SK-N-SH (cell line): Measurements from ENCODE around the gene TMEFF1. TPM values are rescaled to one million over a fixed set of nuclear protein-coding genes. Genes with fewer than 3 reads are reported as not detected.
A peak's percentile ranks its signal among the peaks of the same experiment; 100 is the strongest.

Source experiments
- CTCF ChIA-PET: fragments of 300-600, 350-600 bp; formaldehyde crosslinking; extraction: SDS; loops from one replicate; lab custom pipeline; 2021; lab: Yijun Ruan, JAX
- POLR2A ChIA-PET: fragments of 350-600 bp; sonication (Branson Sonifier 250); formaldehyde crosslinking; extraction: SDS; loops from one replicate; lab custom pipeline; 2020; ENCODE audit warnings: antibody characterized with exemption, inconsistent platforms; lab: Yijun Ruan, JAX
- DNase-seq: peaks from one replicate; pipeline ENCODE4 v3.0.0; 2012
- H2AFZ ChIP-seq: fragments of 200-600 bp; sonication (generic); 2 replicates; pipeline ENCODE4 v1.8.1; 2016; ENCODE audit warnings: antibody characterized with exemption, mild to moderate bottlenecking, low read depth
- H3F3A ChIP-seq: fragments of 200-600 bp; sonication (generic); replicated peaks from 2 replicates; pipeline ENCODE3; 2016; ENCODE audit warnings: antibody characterized with exemption, mild to moderate bottlenecking; ENCODE audit not compliant: insufficient read depth
- H3K27ac ChIP-seq, 2 experiments: fragments of 200-500 bp in 1 of 2; fragments of 200-600 bp in 1 of 2; sonication (Bioruptor generic) in 1 of 2; sonication (generic), shearing (Covaris generic) in 1 of 2; 2 replicates each; pipeline versions ENCODE4 v1.5.1 to v1.6.1; 2014 to 2016; ENCODE audit warnings: low read depth in 2 of 2, inconsistent platforms in 1 of 2, low read length in 1 of 2, mild to moderate bottlenecking in 1 of 2, mixed read lengths in 1 of 2
- H3K27me3 ChIP-seq: fragments of 200-600 bp; sonication (generic), shearing (Covaris generic); 2 replicates; pipeline ENCODE4 v1.6.1; 2016; ENCODE audit warnings: mixed run types; ENCODE audit not compliant: insufficient read depth
- H3K36me3 ChIP-seq, 2 experiments: fragments of 200-500 bp in 1 of 2; fragments of 200-600 bp in 1 of 2; sonication (Bioruptor generic) in 1 of 2; sonication (generic) in 1 of 2; replicated peaks in 1 of 2; 2 replicates each; pipeline versions ENCODE3 to v1.5.1; 2014 to 2016; ENCODE audit warnings: low read length in 1 of 2, mild to moderate bottlenecking in 1 of 2; ENCODE audit not compliant: insufficient read depth in 2 of 2, control insufficient read depth in 1 of 2
- H3K4me1 ChIP-seq, 2 experiments: fragments of 200-500 bp in 1 of 2; fragments of 200-600 bp in 1 of 2; sonication (Bioruptor generic) in 1 of 2; sonication (generic), shearing (Covaris generic) in 1 of 2; 2 replicates each; pipeline versions ENCODE4 v1.5.1 to v1.6.1; 2014 to 2016; ENCODE audit warnings: low read depth in 1 of 2, low read length in 1 of 2, mixed run types in 1 of 2; ENCODE audit not compliant: insufficient read depth in 2 of 2, control insufficient read depth in 1 of 2
- H3K4me2 ChIP-seq: fragments of 200-600 bp; sonication (generic), shearing (Covaris generic); 2 replicates; pipeline ENCODE4 v1.6.1; 2017; ENCODE audit warnings: mixed run types
- H3K4me3 ChIP-seq, 2 experiments: fragments of 200-500 bp in 1 of 2; fragments of 200-600 bp in 1 of 2; sonication (Bioruptor generic) in 1 of 2; sonication (generic), shearing (Covaris generic) in 1 of 2; 2 replicates each; pipeline versions ENCODE4 v1.5.1 to v1.8.1; 2014 to 2016; ENCODE audit warnings: low read depth in 2 of 2, inconsistent platforms in 1 of 2, low read length in 1 of 2, mild to moderate bottlenecking in 1 of 2, mixed read lengths in 1 of 2, moderate library complexity in 1 of 2
- H3K79me2 ChIP-seq: fragments of 200-600 bp; sonication (generic); 2 replicates; pipeline ENCODE4 v1.8.1; 2017; ENCODE audit warnings: mild to moderate bottlenecking; ENCODE audit not compliant: insufficient read depth
- H3K9ac ChIP-seq: fragments of 200-600 bp; sonication (generic); 2 replicates; pipeline ENCODE4 v1.6.1; 2017; ENCODE audit warnings: mixed run types
- H3K9me2 ChIP-seq: fragments of 200-600 bp; sonication (generic); 2 replicates; pipeline ENCODE4 v1.6.1; 2017; ENCODE audit warnings: mixed run types
- H3K9me3 ChIP-seq: fragments of 200-600 bp; sonication (generic); 2 replicates; pipeline ENCODE4 v1.6.1; 2017; ENCODE audit warnings: mixed run types, mild to moderate bottlenecking, moderate library complexity
- H4K20me1 ChIP-seq: fragments of 200-600 bp; sonication (generic); 2 replicates; pipeline ENCODE4 v1.6.1; 2017; ENCODE audit warnings: mild to moderate bottlenecking, mixed run types; ENCODE audit not compliant: insufficient read depth
- CTCF ChIP-seq: fragments of 200-600 bp; sonication (generic); IDR thresholded peaks from 2 replicates; pipeline ENCODE4 v1.6.1; 2017; ENCODE audit warnings: antibody characterized with exemption, mild to moderate bottlenecking, moderate library complexity
- EP300 ChIP-seq, 2 experiments: IDR thresholded peaks; 2 replicates each; pipeline versions ENCODE4 v1.4.0 to v1.6.1; 2012; ENCODE audit warnings: borderline replicate concordance in 1 of 2, low read depth in 1 of 2, low read length in 1 of 2
- FOSL2 ChIP-seq: IDR thresholded peaks from 2 replicates; pipeline ENCODE4 v1.4.0; 2012; ENCODE audit warnings: low read depth, mild to moderate bottlenecking, moderate library complexity, borderline replicate concordance
- GABPA ChIP-seq: IDR thresholded peaks from 2 replicates; pipeline ENCODE4 v1.4.0; 2012; ENCODE audit warnings: low read depth, mild to moderate bottlenecking
- JUND ChIP-seq: IDR thresholded peaks from 2 replicates; pipeline ENCODE4 v1.4.0; 2012
- MAX ChIP-seq: IDR thresholded peaks from 2 replicates; pipeline ENCODE4 v1.4.0; 2012; ENCODE audit warnings: low read depth
- MEF2A ChIP-seq: IDR thresholded peaks from 2 replicates; pipeline ENCODE4 v1.4.0; 2012; ENCODE audit warnings: low read depth, borderline replicate concordance
- POLR2AphosphoS5 ChIP-seq: IDR thresholded peaks from 2 replicates; pipeline ENCODE4 v1.6.1; 2012; ENCODE audit warnings: low read depth, low read length
- RCOR1 ChIP-seq: fragments of 150-350 bp; IDR thresholded peaks from 2 replicates; pipeline ENCODE4 v1.6.1; 2017; ENCODE audit warnings: antibody characterized with exemption, low read length
- REST ChIP-seq: IDR thresholded peaks from 2 replicates; pipeline ENCODE4 v1.6.1; 2012; ENCODE audit warnings: mild to moderate bottlenecking, low read depth, low read length, moderate library complexity
- RFX5 ChIP-seq: IDR thresholded peaks from 2 replicates; pipeline ENCODE4 v1.6.1; 2012; ENCODE audit warnings: mild to moderate bottlenecking, improper control_type of control experiment, low read length
- USF1 ChIP-seq: IDR thresholded peaks from 2 replicates; pipeline ENCODE4 v1.4.0; 2012; ENCODE audit warnings: low read depth, borderline replicate concordance
- WGBS: methylation state at CpG from one replicate; pipeline ENCODE4 v1.1.6; 2017; ENCODE audit warnings: low lambda C conversion rate; 5-methylcytosine and 5-hydroxymethylcytosine counted together
- polyA plus RNA-seq, 3 experiments: library from polyadenylated mRNA; depleted of rRNA; stranded (reverse); fragments of >200 nt; gene quantifications; 2 replicates each; pipeline ENCODE4 v1.2.3, GENCODE V29; 2012
- TF ChIP-seq, protein P1 (sequence below): fragments of 150-350 bp; IDR thresholded peaks from 2 replicates; pipeline ENCODE4 v1.6.1; 2017; ENCODE audit warnings: antibody characterized with exemption, low read length, low read depth, borderline replicate concordance

TMEFF1 gene
- polyA plus RNA-seq, 1 of the 3 experiments (the other 2 are of a cell fraction): 2.5 TPM

- Histone ChIP-seq H3K9me2 (no peaks in the 10 kb centered on the region), H3K79me2 (peaks cover 18% of the 10 kb centered on the region), H3K36me3 (no peaks in the 10 kb centered on the region), H3K4me3 (no peak overlapping the region), H3K27ac (no peak overlapping the region), H4K20me1 (no peaks in the 10 kb centered on the region), H3K4me1 (peaks cover 2 to 8% of the 10 kb centered on the region in 2 experiments; a peak in 2 of 4 replicates), H3F3A (no peaks in the 10 kb centered on the region), H3K9ac (no peak overlapping the region), H3K4me2 (no peak overlapping the region), H2AFZ (no peak overlapping the region), H3K27me3 (no peaks in the 10 kb centered on the region), H3K9me3 (no peaks in the 10 kb centered on the region)
- TF ChIP-seq MAX (no peak), CTCF (peak; percentile 39), GABPA (no peak)
- no peak for DNase-seq
- ChIA-PET CTCF (interaction anchor here (0.6 to 1.4 kb wide), 4 partner anchors 55 to 168 kb away, joined by 3 read pairs; no protein-coding TSS in a partner anchor), POLR2A (no interaction called here)
- WGBS: 84% methylated on average over 2 of the region's 2 CpGs
These were observed 20.0 kb downstream of the TMEFF1 start for GRCh38 chr9:100492952-100493351.

- no peaks in the 10 kb centered on the region for H3K27me3 ChIP-seq
- no peak overlapping the region for H3K9ac ChIP-seq
- no peak overlapping the region for H3K27ac ChIP-seq
- no peaks in the 10 kb centered on the region; a peak in 2 of 4 replicates for H3K4me1 ChIP-seq
- no peak overlapping the region for H3K4me3 ChIP-seq
- H3K79me2 ChIP-seq: no peaks in the 10 kb centered on the region; the same call in 1 of the 2 replicates
- no peak for DNase-seq
- H3K36me3 ChIP-seq: peaks cover 0 to 3% of the 10 kb centered on the region in 2 experiments
- no peaks in the 10 kb centered on the region for H4K20me1 ChIP-seq
- 72% methylated on average over 5 of the region's 5 CpGs for WGBS
- POLR2A ChIA-PET: no interaction called here
- no peaks in the 10 kb centered on the region for H3K9me3 ChIP-seq
- no peak overlapping the region for H2AFZ ChIP-seq
- no peak overlapping the region for H3K4me2 ChIP-seq
- CTCF ChIA-PET: no interaction called here
- H3K9me2 ChIP-seq: no peaks in the 10 kb centered on the region
- no peaks in the 10 kb centered on the region for H3F3A ChIP-seq
- no peak for TF ChIP-seq FOSL2
- 0 out of 2 replicates have a peak, but pooled peaks have one; percentile 34 for TF ChIP-seq JUND
- TF ChIP-seq USF1: no peak
These were observed 25.6 kb downstream of the TMEFF1 start for GRCh38 chr9:100498592-100498991.

GRCh38 chr9:100499460-100499859 lies 26.5 kb downstream of the TMEFF1 start:
- Histone ChIP-seq H3F3A (no peaks in the 10 kb centered on the region), H3K4me1 (no peaks in the 10 kb centered on the region; a peak in 2 of 4 replicates), H3K36me3 (peaks cover 0 to 3% of the 10 kb centered on the region in 2 experiments), H3K4me2 (no peak overlapping the region), H3K27ac (no peak overlapping the region), H4K20me1 (no peaks in the 10 kb centered on the region), H2AFZ (no peak overlapping the region), H3K4me3 (no peak overlapping the region), H3K9ac (no peak overlapping the region), H3K9me3 (no peaks in the 10 kb centered on the region), H3K79me2 (no peaks in the 10 kb centered on the region; the same call in 1 of the 2 replicates), H3K9me2 (no peaks in the 10 kb centered on the region), H3K27me3 (no peaks in the 10 kb centered on the region)
- no peak for DNase-seq
- WGBS: 92% methylated on average over 4 of the region's 4 CpGs
- ChIA-PET POLR2A (no interaction called here), CTCF (no interaction called here)
- TF ChIP-seq USF1 (no peak), MEF2A (no peak), RCOR1 (no peak), RFX5 (no peak), EP300 (IDR thresholded peaks at IDR 0.05; ENCODE audit: borderline replicate concordance in 1 of 2, low read depth in 1 of 2, low read length in 1 of 2) (no peak), POLR2AphosphoS5 (no peak), REST (no peak), FOSL2 (no peak)
- TF ChIP-seq, protein P1, sequence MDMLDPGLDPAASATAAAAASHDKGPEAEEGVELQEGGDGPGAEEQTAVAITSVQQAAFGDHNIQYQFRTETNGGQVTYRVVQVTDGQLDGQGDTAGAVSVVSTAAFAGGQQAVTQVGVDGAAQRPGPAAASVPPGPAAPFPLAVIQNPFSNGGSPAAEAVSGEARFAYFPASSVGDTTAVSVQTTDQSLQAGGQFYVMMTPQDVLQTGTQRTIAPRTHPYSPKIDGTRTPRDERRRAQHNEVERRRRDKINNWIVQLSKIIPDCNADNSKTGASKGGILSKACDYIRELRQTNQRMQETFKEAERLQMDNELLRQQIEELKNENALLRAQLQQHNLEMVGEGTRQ: no peak
